Measurements from ENCODE around the gene CDK19.
"Not testable (repeated sequence)": the region's sequence is repeated elsewhere in the genome, so short reads cannot be mapped to it uniquely, and the experiment has no call there.

The CDK19 gene

DNA sequence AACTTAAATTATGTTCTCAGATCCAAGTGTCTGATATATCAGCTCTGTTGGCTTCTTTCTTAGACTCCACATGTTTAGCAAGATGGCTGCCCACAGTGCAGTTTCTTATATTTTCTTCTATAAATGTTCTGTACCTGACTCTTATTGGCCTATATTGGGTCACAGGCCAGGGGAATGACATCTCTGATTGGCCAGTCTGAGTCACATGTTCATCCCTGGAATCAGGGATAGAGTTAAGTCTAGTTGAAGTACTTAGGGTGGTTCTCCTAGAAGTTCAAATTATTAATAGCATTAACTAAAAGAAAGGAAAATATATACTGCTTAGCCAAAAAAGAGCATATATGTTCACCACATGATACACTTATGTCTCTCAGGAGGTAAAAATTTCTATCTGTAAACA is 233.6 kb downstream of the CDK19 start:
- DNase-seq (ENCODE audit: low spot score) = no peak

DNA sequence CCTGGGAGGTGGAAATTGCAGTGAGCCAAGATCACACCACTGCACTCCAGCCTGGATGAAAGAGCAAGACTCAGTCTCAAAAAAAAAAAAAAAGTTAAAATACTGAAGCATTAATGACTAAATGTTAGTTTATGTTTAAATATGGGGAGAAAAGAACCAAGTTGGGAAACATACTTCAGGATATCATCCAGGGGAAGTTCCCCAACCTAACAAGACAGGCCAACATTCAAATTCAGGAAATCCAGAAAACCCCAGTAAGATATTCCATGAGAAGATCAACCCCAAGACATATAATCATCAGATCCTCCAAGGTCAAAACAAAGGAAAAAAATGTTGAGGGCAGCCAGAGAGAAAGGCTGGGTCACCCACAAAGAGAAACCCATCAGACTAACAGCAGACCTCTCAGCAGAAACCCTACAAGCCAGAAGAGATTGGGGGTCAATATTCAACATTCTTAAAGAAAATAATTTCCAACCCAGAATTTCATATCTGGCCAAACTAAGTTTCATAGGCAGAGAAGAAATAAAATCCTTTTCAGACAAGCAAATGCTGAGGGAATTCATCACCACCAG is 237.6 kb downstream of the CDK19 start:
- not testable (repeated sequence) for DNase-seq (ENCODE audit: low spot score)

DNA sequence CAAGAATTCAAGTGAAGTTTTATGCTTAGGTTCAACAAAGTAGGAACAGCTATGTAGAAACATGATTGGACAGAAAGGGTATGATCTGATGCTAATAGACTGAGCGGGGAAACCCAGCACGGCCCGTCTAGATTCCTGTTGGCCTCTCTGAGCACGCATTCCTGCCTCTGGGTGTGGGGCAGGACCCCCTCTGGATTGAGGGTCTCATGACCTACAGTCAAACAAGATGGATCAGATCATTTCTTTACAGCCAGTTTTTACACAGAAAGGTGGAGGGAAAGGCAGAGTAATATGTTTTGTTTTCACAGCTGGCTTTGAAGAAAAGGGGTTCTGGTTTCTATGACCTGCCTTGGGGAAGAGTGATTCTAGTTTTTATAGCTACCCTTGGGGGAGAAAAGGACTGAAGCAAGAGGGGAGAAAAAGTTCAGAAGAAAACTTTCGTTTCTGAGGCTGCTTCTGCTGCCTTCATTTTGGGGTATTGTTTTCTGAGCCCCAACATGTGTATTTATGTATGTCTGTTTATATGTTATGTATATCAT is 239.3 kb downstream of the CDK19 start:
- DNase-seq (ENCODE audit: low spot score) = no peak

DNA sequence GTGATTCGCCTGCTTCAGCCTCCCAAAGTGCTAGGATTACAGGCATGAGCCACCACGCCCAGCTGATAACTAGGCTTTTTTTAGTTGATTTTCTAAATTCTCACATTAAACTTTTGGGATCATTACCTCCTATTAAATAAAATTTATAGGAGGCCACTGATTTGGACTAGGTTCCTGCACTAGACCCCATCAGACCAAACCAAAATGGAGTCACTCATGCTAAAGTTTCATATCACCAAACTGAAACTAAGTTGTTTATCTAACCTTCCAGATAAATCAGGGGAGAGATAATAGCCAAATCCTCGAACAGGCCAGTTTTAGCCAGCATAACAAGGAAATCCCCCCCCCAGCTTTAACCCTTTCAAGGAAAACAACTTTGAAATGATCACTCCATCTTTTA is 240.5 kb downstream of the CDK19 start:
- DNase-seq (ENCODE audit: low spot score) = no peak

DNA sequence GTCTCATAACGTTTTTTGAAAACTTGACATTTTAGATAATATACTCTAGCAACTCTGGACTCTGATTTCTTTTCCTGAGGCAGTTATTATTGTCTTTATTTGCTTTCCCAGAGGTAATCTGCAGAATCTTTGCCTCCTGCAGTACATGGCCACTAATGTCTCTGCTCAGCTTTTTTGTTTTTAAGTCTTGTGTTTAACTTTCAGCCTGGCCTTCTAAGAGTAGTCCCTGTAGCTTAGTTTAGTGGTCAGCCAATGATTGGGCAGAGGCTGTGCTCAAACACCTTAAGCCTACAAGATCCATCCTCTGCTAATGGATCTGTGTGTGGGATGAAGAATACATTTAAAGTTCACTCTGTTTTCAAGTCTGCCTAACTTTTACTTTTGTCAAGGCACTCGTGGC is 241.7 kb downstream of the CDK19 start:
- DNase-seq (ENCODE audit: low spot score) = no peak

DNA sequence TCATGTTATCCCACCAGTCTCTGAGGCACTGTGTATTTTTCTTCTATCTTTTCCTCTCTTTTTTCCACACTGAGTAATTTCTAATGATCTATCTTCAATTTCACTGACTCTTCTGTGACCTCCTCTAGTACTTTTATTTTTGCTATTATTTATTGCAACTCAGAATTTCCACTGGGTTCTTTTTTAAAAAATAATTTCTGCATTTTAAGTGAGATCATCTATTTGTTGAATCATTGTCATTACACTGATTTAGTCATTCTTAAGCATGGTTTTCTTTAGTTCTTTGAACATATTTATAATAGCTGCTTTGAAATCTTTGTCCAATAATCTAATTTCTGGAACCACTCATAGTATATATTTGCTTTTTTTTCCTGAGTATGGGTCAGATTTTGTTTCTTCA is 242.1 kb downstream of the CDK19 start:
- no peak for DNase-seq (ENCODE audit: low spot score)

DNA sequence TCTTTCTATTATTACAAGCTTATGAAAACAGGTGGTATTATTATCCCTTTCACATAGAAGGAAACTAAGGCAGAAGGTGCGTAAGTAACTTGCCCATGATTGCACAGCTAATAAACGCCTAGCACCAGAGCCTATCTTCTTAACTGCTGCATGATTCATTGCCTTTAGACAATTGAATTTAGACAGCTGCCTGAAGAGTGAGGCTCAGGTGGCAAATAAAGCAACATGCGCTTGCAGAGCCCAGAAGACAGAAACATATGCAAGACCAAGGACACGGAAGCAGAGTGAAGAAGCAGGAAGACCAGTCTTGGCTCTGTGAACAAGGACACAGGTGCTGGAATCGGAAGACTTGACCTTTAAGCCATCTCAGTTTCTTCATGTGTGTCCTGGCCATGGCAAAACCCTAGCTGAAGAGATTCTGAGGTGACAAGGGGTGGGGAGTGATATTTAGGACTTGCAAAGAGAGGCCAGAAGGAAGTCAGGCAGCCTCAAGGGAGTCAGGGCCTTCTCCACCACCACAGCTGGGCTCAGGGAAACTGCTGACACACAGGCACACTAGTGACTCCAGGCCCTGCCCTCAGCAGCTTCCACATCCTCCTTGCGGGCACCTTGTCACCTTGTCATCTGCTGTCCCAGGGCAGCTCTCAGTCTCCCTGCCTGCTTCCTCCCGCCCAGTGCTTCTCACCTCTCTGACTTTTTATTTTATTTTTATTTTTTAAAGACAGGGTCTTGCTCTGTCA is 247.1 kb downstream of the CDK19 start:
- no peak for DNase-seq (ENCODE audit: low spot score)

DNA sequence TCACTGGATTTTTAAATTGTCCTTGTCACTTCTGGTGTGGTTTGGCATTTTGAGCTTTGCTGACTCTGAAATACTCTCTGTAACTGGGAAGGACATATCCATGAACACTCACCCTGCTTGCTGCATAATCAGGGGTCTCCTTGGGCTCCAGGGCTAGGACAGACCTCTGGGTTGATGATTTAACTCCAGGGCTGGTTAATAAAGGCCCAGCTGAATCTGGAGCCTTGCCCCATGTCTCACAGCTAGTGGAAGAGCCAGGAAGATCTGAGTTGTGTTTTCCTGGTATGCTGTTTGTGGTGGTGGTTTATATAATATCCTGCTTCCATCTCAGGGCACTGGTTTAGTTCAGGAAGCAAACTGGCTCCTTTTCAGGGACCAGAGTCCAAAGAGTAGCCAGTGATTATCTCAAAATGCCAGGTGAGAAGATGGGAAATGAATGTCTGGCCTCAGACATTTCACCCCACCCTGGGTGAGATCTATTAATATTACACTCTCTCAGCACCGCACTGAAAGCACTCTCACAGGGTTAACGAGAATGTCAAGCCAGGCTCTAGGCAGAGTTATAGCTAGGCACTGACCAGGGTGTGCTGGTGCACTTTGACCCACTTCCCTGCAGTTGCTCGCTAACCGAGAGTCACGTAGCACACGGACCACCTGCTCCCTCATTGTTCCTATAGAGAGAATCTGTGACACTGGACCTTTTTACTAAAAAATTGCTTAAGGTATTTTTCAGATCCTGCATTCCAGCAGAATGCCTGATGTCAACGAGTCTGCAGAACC is 248.7 kb downstream of the CDK19 start:
- DNase-seq (ENCODE audit: low spot score) = no peak

DNA sequence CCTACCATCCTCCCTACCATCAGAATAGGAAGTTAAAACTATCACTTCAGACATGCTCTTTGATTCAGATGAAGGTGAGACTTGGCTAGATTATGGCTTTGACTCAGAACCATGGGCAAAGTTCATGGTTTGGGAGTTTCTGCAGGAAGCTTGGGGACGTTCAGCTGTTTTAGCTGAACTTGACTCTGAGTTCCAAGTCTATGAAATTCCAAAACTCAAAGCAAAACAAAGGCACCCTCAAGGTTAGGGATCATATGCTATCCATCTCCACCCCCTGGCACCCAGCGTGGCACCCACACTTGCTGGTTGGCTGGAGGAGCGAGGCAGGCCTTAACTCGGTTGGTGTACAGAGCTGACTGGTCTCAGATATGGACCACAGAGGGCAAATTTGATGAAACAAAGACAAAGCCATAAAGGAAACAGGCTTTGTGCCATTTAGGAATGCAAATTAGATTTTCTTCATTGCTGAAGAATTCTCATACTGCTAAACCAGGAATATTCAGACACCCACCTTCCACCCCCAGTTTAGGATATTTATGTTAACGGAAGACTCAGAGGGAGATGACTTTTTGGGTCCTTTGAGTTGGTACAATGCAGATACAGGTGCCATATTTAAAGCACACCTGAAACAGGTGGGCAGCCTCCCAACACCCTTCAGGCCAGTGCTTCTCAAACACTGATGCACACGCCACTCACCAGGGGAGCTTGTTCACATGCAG is 250.4 kb downstream of the CDK19 start:
- DNase-seq (ENCODE audit: low spot score) = no peak

DNA sequence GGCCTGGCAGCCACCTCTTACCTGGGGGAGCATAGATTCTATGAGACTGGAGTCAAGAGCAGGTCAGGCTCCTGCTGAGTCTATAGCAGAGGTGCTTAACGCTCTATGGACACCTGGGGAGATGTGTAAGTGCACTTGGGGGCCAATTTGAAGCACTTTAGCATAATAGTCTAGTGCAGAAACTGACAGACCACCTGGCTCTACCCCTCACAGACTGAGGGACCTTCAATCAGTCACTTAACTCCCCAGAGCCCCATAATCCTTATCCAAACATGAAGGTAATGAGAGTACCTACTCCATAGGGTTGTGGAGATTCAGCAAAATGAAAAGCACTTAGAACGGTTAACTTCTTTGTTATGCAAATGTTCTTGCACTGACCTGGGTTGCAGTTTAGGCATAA is 251.6 kb downstream of the CDK19 start:
- DNase-seq (ENCODE audit: low spot score) = no peak

DNA sequence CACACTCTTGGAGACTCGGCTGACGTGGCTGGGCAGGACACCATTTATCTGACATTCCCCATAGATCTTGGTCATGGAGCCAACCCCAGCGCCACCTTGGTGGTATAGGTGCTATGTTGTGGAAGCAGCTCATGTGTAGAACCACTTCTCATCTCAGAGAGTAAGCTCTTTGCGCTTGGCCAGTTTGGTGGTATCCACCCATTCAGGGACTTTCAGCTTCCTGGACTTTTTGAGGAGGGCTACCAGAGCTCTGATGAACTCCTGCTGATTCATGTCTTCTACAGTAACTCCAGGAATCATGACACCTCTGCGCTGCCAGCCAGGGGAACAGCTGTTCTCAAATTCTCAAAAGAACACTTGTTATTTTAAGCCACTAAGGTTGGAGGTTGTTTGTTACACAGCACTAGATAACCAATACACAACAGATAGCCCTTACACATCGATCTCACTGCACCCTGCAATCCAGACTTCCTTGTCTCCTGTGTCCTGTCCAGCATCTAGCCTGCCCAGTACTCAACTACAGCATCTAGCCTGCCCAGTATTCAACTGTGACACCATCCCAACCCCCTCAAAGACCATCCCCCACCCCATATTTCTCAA is 252.9 kb downstream of the CDK19 start:
- no peak for DNase-seq (ENCODE audit: low spot score)

DNA sequence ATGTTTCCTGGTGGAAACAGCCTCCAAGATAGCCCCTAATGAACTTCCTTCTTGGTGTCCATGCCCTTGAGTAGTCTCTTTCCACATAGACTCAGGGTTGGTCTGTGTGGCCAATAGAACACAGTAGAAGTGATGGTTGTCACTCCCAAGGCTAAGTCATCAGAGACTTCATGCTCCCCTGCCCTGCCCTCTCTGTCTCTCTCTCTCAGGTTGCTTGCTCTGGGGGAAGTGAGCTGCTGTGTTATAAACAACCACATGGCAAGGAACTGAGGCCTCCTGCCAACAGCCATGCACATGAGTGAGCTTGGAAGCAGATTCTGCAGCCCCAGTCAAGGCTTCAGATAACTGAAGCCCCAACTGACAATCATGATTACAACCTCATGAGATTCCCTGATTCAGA is 253.6 kb downstream of the CDK19 start:
- no peak for DNase-seq (ENCODE audit: low spot score)

DNA sequence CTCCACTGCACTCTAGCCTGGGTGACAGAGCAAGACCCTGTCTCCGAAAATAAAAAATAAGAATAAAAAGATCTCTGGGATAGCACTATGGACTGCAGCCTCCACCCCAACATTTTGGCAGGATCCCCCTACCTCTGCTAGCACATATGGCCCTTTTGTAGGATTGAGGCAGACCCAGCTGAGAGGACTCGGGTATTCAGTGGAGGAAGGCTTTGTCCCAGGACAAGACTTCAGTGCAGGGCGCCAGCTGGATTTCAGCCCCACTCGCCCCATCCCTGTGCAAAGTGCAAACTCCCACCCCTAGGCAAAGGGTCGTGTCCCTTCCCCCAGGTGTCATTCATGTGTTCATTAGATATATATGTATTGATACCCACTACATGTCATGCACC is 254.3 kb downstream of the CDK19 start:
- DNase-seq (ENCODE audit: low spot score) = no peak

DNA sequence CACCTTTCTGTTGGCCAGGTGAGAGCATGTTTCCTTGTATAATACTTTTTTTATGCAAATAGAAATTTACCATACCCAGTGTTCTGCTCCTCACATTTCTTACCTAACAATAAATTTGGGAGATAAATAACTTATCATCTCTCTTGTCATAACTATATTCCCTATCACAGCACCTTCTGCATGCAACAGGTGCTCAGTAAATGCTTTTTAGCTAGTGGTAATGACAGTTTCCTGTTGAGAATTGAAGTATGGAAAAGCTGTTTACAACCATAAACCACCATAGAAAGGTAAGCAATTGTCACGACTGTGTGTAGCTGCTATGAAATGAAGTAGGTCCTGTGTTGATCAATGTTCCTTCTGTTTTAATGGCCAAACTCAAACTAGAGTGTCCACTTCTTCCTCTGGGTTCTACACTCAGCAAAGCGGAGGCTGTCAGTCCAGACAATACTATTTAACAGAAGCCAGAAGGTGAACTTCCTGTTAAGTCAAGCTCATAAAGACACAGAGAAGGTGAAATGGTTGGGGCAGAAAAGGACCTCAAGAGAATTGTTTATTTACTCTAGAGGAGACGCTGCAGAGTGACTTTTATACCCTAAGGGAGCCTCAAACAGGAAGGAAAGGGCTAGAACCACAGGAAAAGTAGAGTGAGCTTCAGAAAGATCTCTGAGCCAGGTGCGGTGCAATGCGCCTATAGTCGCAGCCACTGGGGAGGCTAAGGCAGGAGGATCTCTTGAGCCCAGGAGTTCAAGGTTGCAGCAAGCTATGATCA is 254.8 kb downstream of the CDK19 start:
- no peak for DNase-seq (ENCODE audit: low spot score)

Measured in left forelimb (tissue), 1 donor.